Esophagus muscularis mucosa (tissue), 4 donors: ENCODE results near the gene RICTOR.

Source experiments
- CTCF ChIP-seq, 3 experiments: fragments of 200-600 bp in 2 of 3; fragments of 450-650 bp in 1 of 3; sonication (generic) in 2 of 3; IDR thresholded peaks; one replicate each; pipeline ENCODE4 v1.5.1; 2017 to 2019; ENCODE audit warnings: antibody characterized with exemption in 3 of 3, mild to moderate bottlenecking in 2 of 3, moderate library complexity in 1 of 3
- EP300 ChIP-seq: sonication (generic); formaldehyde crosslinking; IDR thresholded peaks from one replicate; pipeline ENCODE4 v1.6.1; 2017; ENCODE audit warnings: antibody characterized with exemption
- POLR2A ChIP-seq: fragments of 450-650 bp; IDR thresholded peaks from one replicate; pipeline ENCODE4 v1.6.1; 2017; ENCODE audit warnings: antibody characterized with exemption, moderate library complexity, mild to moderate bottlenecking, low read depth
- POLR2AphosphoS5 ChIP-seq, 2 donors: sonication (generic); formaldehyde crosslinking; IDR thresholded peaks; one replicate each; pipeline ENCODE4 v1.6.1; 2017; ENCODE audit warnings: antibody characterized with exemption in 2 of 2

DNA sequence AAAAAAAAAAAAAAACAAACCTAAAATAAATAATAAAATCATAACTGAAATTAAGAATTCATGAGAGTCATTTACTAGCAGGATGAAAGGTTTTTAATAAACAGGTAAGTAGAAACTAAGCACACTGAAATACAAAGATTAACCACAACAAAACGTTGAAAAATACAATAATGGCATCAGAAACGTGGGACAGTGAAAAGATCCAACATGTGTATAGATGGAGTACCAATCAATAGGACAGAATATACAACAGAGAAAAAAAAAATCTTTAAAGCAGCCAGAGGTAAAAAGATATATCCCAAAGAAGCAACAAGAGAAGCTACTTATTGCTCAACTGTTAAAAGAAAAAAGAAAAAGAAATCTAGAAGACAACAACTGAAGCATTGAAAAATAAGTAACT lies 75.2 kb downstream of the RICTOR start:
- TF ChIP-seq CTCF (IDR thresholded peaks at IDR 0.05) (no peak), POLR2A (no peak), POLR2AphosphoS5 (IDR thresholded peaks at IDR 0.05) (no peak), EP300 (no peak)
